ENCODE results near the gene SUN3. TPM values are rescaled to one million over a fixed set of nuclear protein-coding genes. Genes with fewer than 3 reads are reported as not detected.

The SUN3 gene
- total RNA-seq, 1 experiment from 2014 or later, result 0.49 TPM

DNA sequence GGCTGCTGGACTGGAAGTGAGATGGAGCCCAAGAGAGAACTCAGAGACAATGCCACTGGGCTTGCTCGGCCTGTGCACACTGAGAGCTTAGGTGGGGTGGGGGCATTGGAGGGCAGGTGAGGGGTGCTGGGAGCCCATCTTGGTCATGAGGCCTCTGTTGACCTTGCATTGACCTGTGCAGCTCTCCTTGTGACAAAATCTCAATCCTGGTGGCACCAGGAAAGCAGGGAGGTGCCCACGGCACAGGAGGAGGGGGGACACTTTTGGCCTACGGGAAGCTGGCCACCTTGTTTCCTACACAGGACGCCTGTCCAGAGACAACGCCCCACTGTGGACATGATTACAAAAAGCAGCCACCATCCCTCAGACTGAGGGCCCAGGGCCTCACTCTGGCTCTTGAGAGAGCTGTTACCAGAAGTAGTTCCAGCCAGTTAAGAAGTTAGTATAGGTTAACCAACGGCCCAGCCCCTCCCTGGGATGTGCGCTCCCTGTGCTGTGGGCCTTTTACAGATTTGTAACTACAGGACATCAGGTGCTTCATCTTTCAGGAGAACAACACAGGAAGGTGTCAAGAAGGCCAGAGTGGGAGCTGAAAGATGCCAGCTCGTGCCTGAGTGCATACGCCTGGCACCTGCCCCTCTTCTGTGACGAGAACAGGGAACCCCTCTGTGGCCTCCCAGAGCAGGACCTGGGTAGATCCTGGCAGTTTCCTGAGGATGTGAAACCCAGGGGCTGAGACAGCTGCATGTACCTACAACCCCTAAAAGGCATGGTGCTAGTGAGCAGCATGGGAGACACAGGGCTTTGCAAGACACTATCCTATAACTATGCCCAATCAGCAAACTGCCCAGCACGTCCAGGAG is 91.0 kb downstream of the SUN3 start:
- Histone ChIP-seq H3K4me3 (ENCODE audit: low read depth in 2 of 2, low read length in 2 of 2) (no peak overlapping the region), H3K9me3 (ENCODE audit: control insufficient read depth, insufficient read depth, low read depth, low read length) (no peaks in the 10 kb centered on the region), H3K36me3 (ENCODE audit: control insufficient read depth, insufficient read depth, low read length) (no peaks in the 10 kb centered on the region), H3K27ac (ENCODE audit: low read length) (peak overlapping the region; percentile 86), H3K4me1 (ENCODE audit: control insufficient read depth, insufficient read depth, low read length) (peaks cover 46% of the 10 kb centered on the region), H3K27me3 (ENCODE audit: control insufficient read depth, insufficient read depth, low read length) (no peaks in the 10 kb centered on the region)
- BruUV-seq (replicated peaks), result no TSS peak
- intact Hi-C loops (cut with micrococcal nuclease; ENCODE audit: unreplicated experiment), result loop anchor here (5.0 kb wide), 1 partner anchor 86 kb away; no protein-coding TSS in a partner anchor
- in situ Hi-C loops (cut with HindIII; ENCODE audit: low pct_unique_long_range_greater_than_20kb, low sequenced_read_pairs), result no loop called here
- POLR2A ChIA-PET, result no interaction called here
- ATAC-seq (peak; percentile 36; the same call in 1 of the 2 replicates), DNase-seq (ENCODE audit: low read depth, low spot score) (no peak)
- CTCF ChIA-PET, result interaction anchor here (0.6 to 1.3 kb wide), 4 partner anchors 91 to 242 kb away, joined by 3 to 6 read pairs (median 3); no protein-coding TSS in a partner anchor
- no peak for TF ChIP-seq TCF7L2 (IDR thresholded peaks at IDR 0.05; ENCODE audit: low read depth, low read length)
- TF ChIP-seq, protein P1, sequence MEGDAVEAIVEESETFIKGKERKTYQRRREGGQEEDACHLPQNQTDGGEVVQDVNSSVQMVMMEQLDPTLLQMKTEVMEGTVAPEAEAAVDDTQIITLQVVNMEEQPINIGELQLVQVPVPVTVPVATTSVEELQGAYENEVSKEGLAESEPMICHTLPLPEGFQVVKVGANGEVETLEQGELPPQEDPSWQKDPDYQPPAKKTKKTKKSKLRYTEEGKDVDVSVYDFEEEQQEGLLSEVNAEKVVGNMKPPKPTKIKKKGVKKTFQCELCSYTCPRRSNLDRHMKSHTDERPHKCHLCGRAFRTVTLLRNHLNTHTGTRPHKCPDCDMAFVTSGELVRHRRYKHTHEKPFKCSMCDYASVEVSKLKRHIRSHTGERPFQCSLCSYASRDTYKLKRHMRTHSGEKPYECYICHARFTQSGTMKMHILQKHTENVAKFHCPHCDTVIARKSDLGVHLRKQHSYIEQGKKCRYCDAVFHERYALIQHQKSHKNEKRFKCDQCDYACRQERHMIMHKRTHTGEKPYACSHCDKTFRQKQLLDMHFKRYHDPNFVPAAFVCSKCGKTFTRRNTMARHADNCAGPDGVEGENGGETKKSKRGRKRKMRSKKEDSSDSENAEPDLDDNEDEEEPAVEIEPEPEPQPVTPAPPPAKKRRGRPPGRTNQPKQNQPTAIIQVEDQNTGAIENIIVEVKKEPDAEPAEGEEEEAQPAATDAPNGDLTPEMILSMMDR (IDR thresholded peaks at IDR 0.05), result no peak
- no peak for TF ChIP-seq POLR2AphosphoS5 (IDR thresholded peaks at IDR 0.05; ENCODE audit: low read depth, low read length)
- TF ChIP-seq SIN3A (IDR thresholded peaks at IDR 0.05; ENCODE audit: borderline replicate concordance, insufficient read depth, low read depth, low read length), result no peak
- TF ChIP-seq, protein P2, sequence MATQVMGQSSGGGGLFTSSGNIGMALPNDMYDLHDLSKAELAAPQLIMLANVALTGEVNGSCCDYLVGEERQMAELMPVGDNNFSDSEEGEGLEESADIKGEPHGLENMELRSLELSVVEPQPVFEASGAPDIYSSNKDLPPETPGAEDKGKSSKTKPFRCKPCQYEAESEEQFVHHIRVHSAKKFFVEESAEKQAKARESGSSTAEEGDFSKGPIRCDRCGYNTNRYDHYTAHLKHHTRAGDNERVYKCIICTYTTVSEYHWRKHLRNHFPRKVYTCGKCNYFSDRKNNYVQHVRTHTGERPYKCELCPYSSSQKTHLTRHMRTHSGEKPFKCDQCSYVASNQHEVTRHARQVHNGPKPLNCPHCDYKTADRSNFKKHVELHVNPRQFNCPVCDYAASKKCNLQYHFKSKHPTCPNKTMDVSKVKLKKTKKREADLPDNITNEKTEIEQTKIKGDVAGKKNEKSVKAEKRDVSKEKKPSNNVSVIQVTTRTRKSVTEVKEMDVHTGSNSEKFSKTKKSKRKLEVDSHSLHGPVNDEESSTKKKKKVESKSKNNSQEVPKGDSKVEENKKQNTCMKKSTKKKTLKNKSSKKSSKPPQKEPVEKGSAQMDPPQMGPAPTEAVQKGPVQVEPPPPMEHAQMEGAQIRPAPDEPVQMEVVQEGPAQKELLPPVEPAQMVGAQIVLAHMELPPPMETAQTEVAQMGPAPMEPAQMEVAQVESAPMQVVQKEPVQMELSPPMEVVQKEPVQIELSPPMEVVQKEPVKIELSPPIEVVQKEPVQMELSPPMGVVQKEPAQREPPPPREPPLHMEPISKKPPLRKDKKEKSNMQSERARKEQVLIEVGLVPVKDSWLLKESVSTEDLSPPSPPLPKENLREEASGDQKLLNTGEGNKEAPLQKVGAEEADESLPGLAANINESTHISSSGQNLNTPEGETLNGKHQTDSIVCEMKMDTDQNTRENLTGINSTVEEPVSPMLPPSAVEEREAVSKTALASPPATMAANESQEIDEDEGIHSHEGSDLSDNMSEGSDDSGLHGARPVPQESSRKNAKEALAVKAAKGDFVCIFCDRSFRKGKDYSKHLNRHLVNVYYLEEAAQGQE (IDR thresholded peaks at IDR 0.05; ENCODE audit: insufficient read depth in 1 of 2, low read depth in 2 of 2, low read length in 1 of 2), result no peak

Other genes with a start within 250 kb of the SUN3 start
- gene PKD1L1, start 80.6 kb downstream of the SUN3 start, total RNA-seq (2021; ENCODE audit: unreplicated experiment), result 2.2 TPM
- 72.7 TPM for gene HUS1, start 49.5 kb downstream of the SUN3 start, total RNA-seq (2021; ENCODE audit: unreplicated experiment)
- 3.2 TPM for gene C7orf57, start 6.4 kb upstream of the SUN3 start, total RNA-seq (2021; ENCODE audit: unreplicated experiment)
- 331 TPM for gene UPP1, start 60.2 kb upstream of the SUN3 start, total RNA-seq (2021; ENCODE audit: unreplicated experiment)
- 1.7 TPM for gene ABCA13, start 142.4 kb upstream of the SUN3 start, total RNA-seq (2021; ENCODE audit: unreplicated experiment)